ENCODE data around the gene CLINT1. TPM values are rescaled to one million over a fixed set of nuclear protein-coding genes. Genes with fewer than 3 reads are reported as not detected.

The CLINT1 gene
- total and polyA plus RNA-seq, 2 of the 13 experiments (the other 11 are each of a cell fraction or from before 2014, with no cell fraction given) = 64.0 to 104 TPM

DNA sequence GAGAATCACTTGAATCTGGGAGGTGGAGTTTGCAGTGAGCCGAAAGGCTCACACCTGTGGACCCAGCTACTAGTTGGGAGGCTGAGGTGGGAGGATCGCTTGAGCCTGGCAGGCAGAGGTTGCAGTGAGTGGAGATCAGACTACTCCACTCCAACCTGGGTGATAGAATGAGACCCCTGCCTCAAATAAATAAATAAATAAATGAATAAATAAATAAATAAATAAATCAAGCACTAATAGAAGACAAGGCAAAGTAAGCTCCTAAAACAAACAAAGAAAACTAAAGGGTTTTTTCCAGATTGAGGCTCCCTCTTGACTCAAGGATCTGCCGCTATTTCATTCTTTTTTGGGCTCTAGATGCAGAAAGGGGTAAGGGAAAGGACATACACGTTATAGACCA, 34.7 kb upstream of the CLINT1 start:
- TF ChIP-seq, protein P1, sequence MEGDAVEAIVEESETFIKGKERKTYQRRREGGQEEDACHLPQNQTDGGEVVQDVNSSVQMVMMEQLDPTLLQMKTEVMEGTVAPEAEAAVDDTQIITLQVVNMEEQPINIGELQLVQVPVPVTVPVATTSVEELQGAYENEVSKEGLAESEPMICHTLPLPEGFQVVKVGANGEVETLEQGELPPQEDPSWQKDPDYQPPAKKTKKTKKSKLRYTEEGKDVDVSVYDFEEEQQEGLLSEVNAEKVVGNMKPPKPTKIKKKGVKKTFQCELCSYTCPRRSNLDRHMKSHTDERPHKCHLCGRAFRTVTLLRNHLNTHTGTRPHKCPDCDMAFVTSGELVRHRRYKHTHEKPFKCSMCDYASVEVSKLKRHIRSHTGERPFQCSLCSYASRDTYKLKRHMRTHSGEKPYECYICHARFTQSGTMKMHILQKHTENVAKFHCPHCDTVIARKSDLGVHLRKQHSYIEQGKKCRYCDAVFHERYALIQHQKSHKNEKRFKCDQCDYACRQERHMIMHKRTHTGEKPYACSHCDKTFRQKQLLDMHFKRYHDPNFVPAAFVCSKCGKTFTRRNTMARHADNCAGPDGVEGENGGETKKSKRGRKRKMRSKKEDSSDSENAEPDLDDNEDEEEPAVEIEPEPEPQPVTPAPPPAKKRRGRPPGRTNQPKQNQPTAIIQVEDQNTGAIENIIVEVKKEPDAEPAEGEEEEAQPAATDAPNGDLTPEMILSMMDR (CRISPR knock-in tag; IDR thresholded peaks at IDR 0.05) = no peak
- TF ChIP-seq DNMT1 (CRISPR knock-in tag; IDR thresholded peaks at IDR 0.05) (no peak), KLF6 (CRISPR knock-in tag; IDR thresholded peaks at IDR 0.05) (no peak), SP140L (CRISPR knock-in tag; IDR thresholded peaks at IDR 0.05; ENCODE audit: borderline replicate concordance) (no peak)
- TF ChIP-seq, protein P2, sequence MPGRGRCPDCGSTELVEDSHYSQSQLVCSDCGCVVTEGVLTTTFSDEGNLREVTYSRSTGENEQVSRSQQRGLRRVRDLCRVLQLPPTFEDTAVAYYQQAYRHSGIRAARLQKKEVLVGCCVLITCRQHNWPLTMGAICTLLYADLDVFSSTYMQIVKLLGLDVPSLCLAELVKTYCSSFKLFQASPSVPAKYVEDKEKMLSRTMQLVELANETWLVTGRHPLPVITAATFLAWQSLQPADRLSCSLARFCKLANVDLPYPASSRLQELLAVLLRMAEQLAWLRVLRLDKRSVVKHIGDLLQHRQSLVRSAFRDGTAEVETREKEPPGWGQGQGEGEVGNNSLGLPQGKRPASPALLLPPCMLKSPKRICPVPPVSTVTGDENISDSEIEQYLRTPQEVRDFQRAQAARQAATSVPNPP (CRISPR knock-in tag; IDR thresholded peaks at IDR 0.05) = no peak
- Histone ChIP-seq H3K9me3 (ENCODE audit: low read length) (no peaks in the 10 kb centered on the region), H3K27me3 (ENCODE audit: control insufficient read depth in 1 of 2, insufficient read depth in 2 of 2, low read length in 2 of 2) (no peaks in the 10 kb centered on the region; a peak in 1 of 5 replicates), H3K4me1 (ENCODE audit: insufficient read depth, low read length) (no peaks in the 10 kb centered on the region), H3K79me2 (ENCODE audit: insufficient read depth, low read length) (no peaks in the 10 kb centered on the region), H4K20me1 (ENCODE audit: insufficient read depth, low read length) (no peaks in the 10 kb centered on the region), H3K36me3 (replicated peaks in 1 of 2; ENCODE audit: control insufficient read depth in 1 of 2, insufficient read depth in 2 of 2, low read length in 2 of 2) (no peaks in the 10 kb centered on the region), H3K4me2 (ENCODE audit: low read depth, low read length) (no peak overlapping the region), H3K4me3 (replicated peaks in 1 of 3; ENCODE audit: insufficient read depth in 1 of 3, low read depth in 2 of 3, low read length in 3 of 3) (no peak overlapping the region), H3K9ac (ENCODE audit: insufficient read depth, low read depth, low read length) (no peak overlapping the region), H2AFZ (ENCODE audit: low read length) (no peak overlapping the region), H3K27ac (ENCODE audit: extremely low read length, insufficient read depth, low read length) (no peak overlapping the region)
- in situ Hi-C loops (cut with HindIII; ENCODE audit: extremely low pct_ligation_motif_present, low pct_unique_long_range_greater_than_20kb) = no loop called here
- ChIA-PET POLR2A (no interaction called here), CTCF (ENCODE audit: low intra/inter-chr PET ratio, low total read pairs) (no interaction called here)
- no peak for FAIRE-seq
- DNase-seq (ENCODE audit: low spot score) = no peak
- no TSS peak for BruUV-seq (replicated peaks)
- ATAC-seq = no peak
- intact Hi-C loops (cut with micrococcal nuclease; ENCODE audit: unreplicated experiment) = no loop called here
- 49% methylated on average over 4 of the region's 4 CpGs for WGBS (ENCODE audit: low lambda C conversion rate)

DNA sequence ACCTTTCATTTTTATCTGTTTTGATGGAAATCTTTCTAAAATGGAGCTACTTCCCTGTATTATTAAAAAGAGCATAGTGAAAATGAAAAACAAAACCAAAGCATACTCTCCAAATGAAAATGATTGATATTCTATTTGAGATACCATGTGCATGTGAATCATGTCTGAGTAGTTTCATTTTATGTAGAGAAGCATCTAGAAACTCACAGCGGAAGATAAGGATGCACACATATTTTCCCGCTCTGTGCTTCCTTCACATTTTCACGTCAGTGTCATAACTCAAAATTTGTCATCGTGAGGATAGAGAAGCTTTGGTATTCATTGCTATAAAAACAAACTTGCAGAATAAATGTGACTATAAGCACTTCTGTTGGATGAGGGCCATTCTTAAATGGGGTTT, 34.0 kb upstream of the CLINT1 start:
- no peaks in the 10 kb centered on the region for H4K20me1 ChIP-seq (ENCODE audit: insufficient read depth, low read length)
- no TSS peak for BruUV-seq (replicated peaks)
- H3K9ac ChIP-seq (ENCODE audit: insufficient read depth, low read depth, low read length) = no peak overlapping the region
- no peaks in the 10 kb centered on the region for H3K79me2 ChIP-seq (ENCODE audit: insufficient read depth, low read length)
- H3K36me3 ChIP-seq (replicated peaks in 1 of 2; ENCODE audit: control insufficient read depth in 1 of 2, insufficient read depth in 2 of 2, low read length in 2 of 2) = no peaks in the 10 kb centered on the region
- intact Hi-C loops (cut with micrococcal nuclease; ENCODE audit: unreplicated experiment) (no loop called here), in situ Hi-C loops (cut with HindIII; ENCODE audit: extremely low pct_ligation_motif_present, low pct_unique_long_range_greater_than_20kb) (no loop called here)
- ATAC-seq = no peak
- WGBS (ENCODE audit: low lambda C conversion rate) = 60% methylated on average over 4 of the region's 4 CpGs
- no peak for DNase-seq (ENCODE audit: low spot score)
- CTCF ChIA-PET (ENCODE audit: low intra/inter-chr PET ratio, low total read pairs) = no interaction called here
- H3K27me3 ChIP-seq (ENCODE audit: control insufficient read depth in 1 of 2, insufficient read depth in 2 of 2, low read length in 2 of 2) = no peaks in the 10 kb centered on the region; a peak in 1 of 5 replicates
- H3K27ac ChIP-seq (ENCODE audit: extremely low read length, insufficient read depth, low read length) = no peak overlapping the region
- H3K4me1 ChIP-seq (ENCODE audit: insufficient read depth, low read length) = no peaks in the 10 kb centered on the region
- no peak for FAIRE-seq
- no peaks in the 10 kb centered on the region for H3K9me3 ChIP-seq (ENCODE audit: low read length)
- no peak overlapping the region for H3K4me2 ChIP-seq (ENCODE audit: low read depth, low read length)
- no peak overlapping the region for H3K4me3 ChIP-seq (replicated peaks in 1 of 3; ENCODE audit: insufficient read depth in 1 of 3, low read depth in 2 of 3, low read length in 3 of 3)
- H2AFZ ChIP-seq (ENCODE audit: low read length) = no peak overlapping the region
- POLR2A ChIA-PET = no interaction called here
- TF ChIP-seq SMYD3 (CRISPR knock-in tag; IDR thresholded peaks at IDR 0.05) = no peak
- no peak for TF ChIP-seq GATA4 (IDR thresholded peaks at IDR 0.05; ENCODE audit: borderline replicate concordance, low read depth)
- TF ChIP-seq AGO1 (IDR thresholded peaks at IDR 0.05; ENCODE audit: low read depth, low read length, poor library complexity, severe bottlenecking) = no peak
- TF ChIP-seq TAF15 (IDR thresholded peaks at IDR 0.05; ENCODE audit: low read depth, low read length, poor library complexity, severe bottlenecking) = no peak
- TF ChIP-seq ZNF605 (CRISPR knock-in tag; IDR thresholded peaks at IDR 0.05) = no peak
- TF ChIP-seq ZNF17 (CRISPR knock-in tag; IDR thresholded peaks at IDR 0.05) = no peak
- no peak for TF ChIP-seq ZNF841 (CRISPR knock-in tag; IDR thresholded peaks at IDR 0.05; ENCODE audit: borderline replicate concordance)
- no peak for TF ChIP-seq PITX1 (CRISPR knock-in tag; IDR thresholded peaks at IDR 0.05)

Data from HepG2 (cell line).